BE2C (cell line): ENCODE results near the gene TOP1.
A peak's percentile ranks its signal among the peaks of the same experiment; 100 is the strongest.

Experiments used
- DNase-seq: peaks from one replicate; pipeline ENCODE4 v3.0.0-alpha.2; 2020
- H3K27me3 ChIP-seq: fragments of 250-450 bp; sonication (Bioruptor Pico); 2 replicates; pipeline ENCODE4 v1.5.1; 2020; ENCODE audit warnings: mild to moderate bottlenecking
- H3K36me3 ChIP-seq: fragments of 250-450 bp; sonication (Bioruptor Pico); 2 replicates; pipeline ENCODE4 v1.5.1; 2020; ENCODE audit warnings: mild to moderate bottlenecking
- H3K4me1 ChIP-seq: fragments of 250-450 bp; sonication (Bioruptor Pico); 2 replicates; pipeline ENCODE4 v1.5.1; 2020
- H3K4me3 ChIP-seq: 2 replicates; pipeline ENCODE4 v1.5.1; 2011; ENCODE audit warnings: low read depth, low read length
- H3K9me3 ChIP-seq: fragments of 250-450 bp; sonication (Bioruptor Pico); 2 replicates; pipeline ENCODE4 v1.5.1; 2020
- CTCF ChIP-seq: IDR thresholded peaks from 2 replicates; pipeline ENCODE4 v1.5.1; 2012; ENCODE audit warnings: mild to moderate bottlenecking, low read depth, low read length

TOP1 gene

GRCh38 chr20:41050361-41051008 is 21.9 kb downstream of the TOP1 start:
- Histone ChIP-seq H3K36me3 (no peaks in the 10 kb centered on the region; the same call in none of the 2 replicates), H3K4me3 (no peak overlapping the region), H3K27me3 (no peaks in the 10 kb centered on the region), H3K9me3 (no peaks in the 10 kb centered on the region), H3K4me1 (peaks cover 42% of the 10 kb centered on the region)
- TF ChIP-seq CTCF: no peak
- no peak for DNase-seq

GRCh38 chr20:41051009-41051825 is 22.6 kb downstream of the TOP1 start:
- Histone ChIP-seq H3K27me3 (no peaks in the 10 kb centered on the region), H3K4me1 (peaks cover 41% of the 10 kb centered on the region), H3K36me3 (no peaks in the 10 kb centered on the region; the same call in none of the 2 replicates), H3K9me3 (no peaks in the 10 kb centered on the region), H3K4me3 (no peak overlapping the region)
- TF ChIP-seq CTCF: no peak
- no peak for DNase-seq

- H3K4me3 ChIP-seq: no peak overlapping the region
- no peak for DNase-seq
- H3K9me3 ChIP-seq: no peaks in the 10 kb centered on the region
- H3K4me1 ChIP-seq: peaks cover 31% of the 10 kb centered on the region
- no peaks in the 10 kb centered on the region; the same call in none of the 2 replicates for H3K36me3 ChIP-seq
- TF ChIP-seq CTCF: no peak
- no peaks in the 10 kb centered on the region for H3K27me3 ChIP-seq
These were observed 24.3 kb downstream of the TOP1 start for GRCh38 chr20:41052742-41053419.

GRCh38 chr20:41054070-41054846 is 25.6 kb downstream of the TOP1 start:
- no peaks in the 10 kb centered on the region for H3K27me3 ChIP-seq
- no peak overlapping the region for H3K4me3 ChIP-seq
- H3K36me3 ChIP-seq: no peaks in the 10 kb centered on the region; the same call in none of the 2 replicates
- H3K9me3 ChIP-seq: no peaks in the 10 kb centered on the region
- H3K4me1 ChIP-seq: peaks cover 30% of the 10 kb centered on the region
- DNase-seq: peak; percentile 13
- no peak for TF ChIP-seq CTCF

- no peaks in the 10 kb centered on the region; the same call in none of the 2 replicates for H3K36me3 ChIP-seq
- H3K4me3 ChIP-seq: no peak overlapping the region
- H3K9me3 ChIP-seq: no peaks in the 10 kb centered on the region
- DNase-seq: no peak
- no peak for TF ChIP-seq CTCF
- no peaks in the 10 kb centered on the region for H3K27me3 ChIP-seq
- peaks cover 30% of the 10 kb centered on the region for H3K4me1 ChIP-seq
These were observed 26.2 kb downstream of the TOP1 start for GRCh38 chr20:41054847-41055230.
